HuH-7 (cell line): ENCODE data around the gene MYPN.
"Not testable (repeated sequence)": the region's sequence is repeated elsewhere in the genome, so short reads cannot be mapped to it uniquely, and the experiment has no call there.

ENCODE experiments used
- DNase-seq: peaks from one replicate; pipeline ENCODE4 v3.0.0; 2011; ENCODE audit warnings: low spot score

Gene MYPN

DNA sequence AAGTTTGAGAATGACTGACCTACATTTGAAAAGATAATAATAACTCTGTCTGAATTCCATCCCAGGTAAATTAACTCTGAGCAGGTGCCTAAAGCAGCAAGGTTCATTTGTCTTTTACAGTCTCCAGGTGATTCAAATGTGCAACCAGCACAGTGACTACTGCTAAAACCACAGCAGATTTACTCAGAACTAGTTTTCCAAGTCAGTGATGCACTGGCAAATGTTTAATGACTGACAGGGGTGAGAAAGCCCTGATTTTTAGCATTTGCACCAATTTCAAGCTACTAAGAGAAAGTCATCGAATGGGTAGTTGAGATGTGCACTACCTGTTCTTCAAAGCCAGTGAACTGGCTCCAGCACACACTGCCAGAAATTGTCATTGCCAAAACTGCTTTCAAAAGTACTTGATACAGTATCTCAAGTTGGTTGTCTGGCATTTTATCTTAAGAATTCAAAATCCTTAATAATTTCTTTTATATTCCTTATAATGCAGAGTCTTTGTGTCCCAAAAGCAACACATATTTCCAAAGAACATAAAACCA, 62.3 kb downstream of the MYPN start:
- no peak for DNase-seq

DNA sequence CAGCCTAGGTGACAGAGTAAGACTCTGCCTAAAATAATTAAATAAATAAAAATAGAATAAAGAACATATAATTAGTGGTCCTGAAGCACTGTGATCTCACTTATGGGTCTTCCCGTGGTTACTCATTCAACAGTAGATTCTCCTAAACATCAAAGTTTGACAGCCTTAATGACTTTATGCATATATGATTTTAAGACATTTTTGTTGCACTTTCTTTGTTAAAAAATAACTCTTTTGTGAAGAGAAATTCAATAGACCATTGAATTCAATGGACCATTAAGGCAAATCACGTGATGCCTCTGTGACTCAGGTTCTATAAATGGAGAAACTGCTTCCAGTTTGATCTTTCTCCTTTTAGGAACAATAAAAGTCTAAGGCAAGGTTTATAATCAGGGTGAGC, 63.0 kb downstream of the MYPN start:
- DNase-seq, result no peak

DNA sequence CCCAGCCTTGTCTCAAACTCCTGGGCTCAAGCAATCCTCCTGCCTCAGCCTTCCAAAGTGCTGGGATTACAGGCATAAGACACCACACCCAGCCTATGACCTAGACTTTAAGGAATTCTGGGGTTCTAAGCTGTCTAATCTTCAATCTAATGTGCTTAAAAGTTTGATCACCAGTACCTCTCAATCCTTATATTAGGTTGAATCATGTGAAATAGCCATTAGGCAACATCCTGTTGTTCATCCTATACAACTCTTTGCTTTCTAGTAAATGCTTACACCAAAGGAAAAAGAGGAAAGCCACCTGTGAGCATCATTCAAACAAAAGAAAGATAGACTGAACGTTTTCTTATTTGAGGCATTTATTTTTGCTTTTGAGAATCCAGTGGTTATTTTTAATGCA, 66.7 kb downstream of the MYPN start:
- DNase-seq, result no peak

DNA sequence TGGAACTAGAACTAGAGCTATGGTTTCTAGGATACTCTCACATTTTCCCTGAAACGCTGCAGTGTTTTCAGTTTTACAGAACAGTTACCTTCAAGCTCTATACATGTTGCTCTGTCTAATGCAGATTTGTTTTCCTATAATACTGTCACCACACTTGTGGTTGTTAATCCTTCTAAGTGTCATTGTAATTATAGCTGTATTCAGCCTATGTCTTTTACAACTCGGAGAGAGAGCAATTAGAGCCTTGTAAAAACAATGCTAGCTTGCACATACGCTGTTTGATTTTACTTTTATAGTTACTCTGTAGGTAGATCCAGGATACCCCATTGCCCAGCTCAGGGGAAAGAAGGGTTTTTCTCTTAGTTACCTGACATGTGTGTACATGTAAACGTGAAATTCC, 67.5 kb downstream of the MYPN start:
- DNase-seq, result no peak

DNA sequence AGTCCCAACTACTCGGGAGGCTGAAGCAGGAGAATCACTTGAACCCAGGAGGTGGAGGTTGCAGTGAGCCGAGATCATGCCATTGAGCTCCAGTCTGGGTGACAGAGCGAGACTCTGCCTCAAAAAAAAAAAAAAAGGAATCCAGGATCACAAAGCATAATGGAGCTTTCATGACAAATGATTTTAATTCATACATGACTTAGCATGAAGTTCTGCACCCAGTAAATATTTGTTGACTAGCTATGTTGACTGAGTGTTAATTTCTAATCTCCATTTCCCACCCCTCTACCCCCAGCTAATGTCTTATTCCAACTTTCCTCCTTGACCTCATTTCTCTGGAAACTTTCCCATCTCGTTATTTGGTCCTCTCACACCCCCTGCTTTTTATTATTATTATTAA, 69.3 kb downstream of the MYPN start:
- DNase-seq, result no peak

DNA sequence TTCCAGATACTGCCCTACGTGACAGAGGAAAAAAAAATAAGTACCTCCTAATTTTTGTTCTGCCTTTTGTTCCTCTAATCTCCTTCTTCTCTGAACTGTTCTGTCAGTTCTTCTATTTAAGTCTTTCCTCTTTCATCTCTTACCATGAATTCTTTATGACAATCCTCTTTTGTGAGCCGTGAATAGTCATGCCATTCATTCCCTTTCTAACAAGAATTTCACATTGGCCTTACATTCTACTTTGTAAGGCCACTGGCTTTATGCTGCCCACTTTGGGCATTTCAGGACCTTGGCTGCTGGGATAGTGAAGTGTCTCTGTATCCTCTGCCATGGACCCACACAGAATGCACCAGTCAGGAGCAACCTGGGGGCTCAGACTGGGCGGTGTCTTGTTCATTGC, 69.7 kb downstream of the MYPN start:
- DNase-seq, result no peak

DNA sequence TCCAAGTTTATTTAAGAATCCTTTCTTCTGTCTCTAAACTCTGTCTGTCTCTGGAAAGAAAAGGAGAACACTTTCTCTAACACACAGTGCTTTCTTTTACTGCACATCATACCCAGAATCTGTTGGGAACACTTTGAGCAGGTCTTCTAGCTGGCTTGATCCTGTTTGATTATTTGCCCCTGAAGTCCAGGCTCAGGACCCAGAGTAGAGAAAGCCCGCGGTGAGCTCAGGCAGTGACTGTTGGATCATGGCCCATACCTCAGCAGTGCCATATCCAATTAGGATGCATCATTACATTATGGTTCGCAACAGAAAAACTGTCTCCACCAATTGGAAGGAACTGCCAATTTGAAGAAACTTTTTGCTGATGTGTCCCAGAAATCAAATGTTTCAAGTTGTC, 71.2 kb downstream of the MYPN start:
- DNase-seq, result no peak

DNA sequence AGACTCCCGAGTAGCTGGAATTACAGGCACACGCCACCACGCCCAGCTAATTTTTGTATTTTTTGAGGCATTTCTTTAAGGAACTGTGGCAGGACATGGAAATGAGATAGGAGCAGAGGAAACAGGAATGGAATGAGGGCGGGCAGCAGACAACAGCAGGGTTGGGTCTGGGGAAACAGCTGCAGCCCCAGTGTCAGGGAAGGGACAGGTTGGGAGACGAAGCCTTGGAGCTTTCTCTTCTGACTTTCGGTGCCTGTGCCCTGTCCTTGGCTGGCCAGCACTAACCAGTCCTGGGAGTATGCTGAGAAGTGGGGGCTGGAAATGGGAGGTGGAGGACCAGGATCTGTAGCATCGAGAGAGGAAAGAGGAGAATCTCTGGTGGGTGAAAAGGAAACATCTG, 75.3 kb downstream of the MYPN start:
- no peak for DNase-seq

DNA sequence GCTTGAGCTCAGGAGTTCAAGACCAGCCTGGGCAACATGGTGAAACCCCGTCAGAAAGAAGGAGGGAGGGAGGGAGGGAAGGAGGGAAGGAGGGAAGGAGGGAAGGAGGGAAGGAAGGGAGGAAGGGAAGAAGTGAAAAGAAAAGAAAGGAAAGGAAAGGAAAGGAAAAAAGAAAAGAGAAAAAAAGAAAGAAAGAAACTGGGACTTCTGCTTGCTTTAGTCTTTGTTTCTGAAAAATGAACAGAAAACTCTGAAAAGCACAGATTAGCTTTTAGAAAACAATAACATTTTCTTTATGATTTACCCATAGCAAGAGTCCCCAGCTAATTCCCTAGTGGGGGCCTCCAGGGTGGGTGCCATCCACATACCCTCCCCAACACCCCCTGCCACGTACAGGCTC, 75.8 kb downstream of the MYPN start:
- no peak for DNase-seq

DNA sequence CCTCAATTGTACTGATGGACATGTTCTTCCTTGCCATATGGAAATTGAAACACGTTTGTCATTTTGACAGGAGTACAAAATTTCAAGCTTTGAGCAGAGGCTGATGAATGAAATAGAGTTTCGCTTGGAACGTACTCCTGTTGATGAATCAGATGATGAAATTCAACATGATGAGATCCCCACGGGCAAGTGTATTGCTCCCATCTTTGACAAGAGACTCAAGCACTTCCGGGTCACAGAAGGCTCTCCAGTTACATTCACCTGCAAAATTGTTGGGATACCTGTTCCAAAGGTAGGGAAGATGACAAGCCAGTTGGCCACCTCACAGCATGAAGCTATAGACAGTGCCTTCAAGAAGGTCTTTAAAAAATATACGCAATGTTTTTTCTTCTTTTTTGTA, 79.5 kb downstream of the MYPN start:
- DNase-seq, result no peak

DNA sequence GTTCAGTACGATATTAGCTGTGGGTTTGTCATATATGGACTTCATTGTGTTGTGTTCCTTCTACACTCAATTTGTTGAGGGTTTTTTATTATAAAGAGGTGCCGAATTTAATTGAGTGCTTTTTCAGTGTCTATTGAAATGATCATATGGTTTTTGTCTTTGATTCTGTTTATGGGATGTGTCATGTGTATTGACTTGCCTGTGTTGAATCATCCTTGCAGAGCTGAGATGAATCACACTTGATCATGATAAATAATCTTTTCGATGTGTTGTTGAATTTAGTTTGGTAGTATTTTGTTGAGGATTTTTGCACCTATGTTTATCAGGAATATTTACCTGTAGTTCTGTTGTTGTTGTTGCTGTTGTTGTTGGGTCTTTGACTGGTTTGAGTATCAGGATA, 82.8 kb downstream of the MYPN start:
- DNase-seq, result no peak

DNA sequence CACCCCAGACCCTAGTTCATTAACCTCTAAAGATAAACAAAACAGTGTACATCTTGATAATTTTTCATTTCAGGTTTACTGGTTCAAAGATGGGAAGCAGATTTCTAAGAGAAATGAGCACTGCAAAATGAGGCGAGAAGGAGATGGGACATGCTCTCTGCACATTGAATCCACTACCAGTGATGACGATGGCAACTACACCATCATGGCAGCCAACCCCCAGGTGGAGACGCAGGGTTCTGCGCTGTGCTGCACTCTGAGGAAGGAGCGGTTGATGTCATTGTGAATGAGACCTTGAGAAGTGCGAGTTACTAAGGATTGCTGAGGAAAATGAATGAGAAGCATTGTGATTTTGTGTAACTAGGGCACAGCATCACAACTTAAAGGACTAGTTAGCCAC, 85.0 kb downstream of the MYPN start:
- DNase-seq, result no peak

DNA sequence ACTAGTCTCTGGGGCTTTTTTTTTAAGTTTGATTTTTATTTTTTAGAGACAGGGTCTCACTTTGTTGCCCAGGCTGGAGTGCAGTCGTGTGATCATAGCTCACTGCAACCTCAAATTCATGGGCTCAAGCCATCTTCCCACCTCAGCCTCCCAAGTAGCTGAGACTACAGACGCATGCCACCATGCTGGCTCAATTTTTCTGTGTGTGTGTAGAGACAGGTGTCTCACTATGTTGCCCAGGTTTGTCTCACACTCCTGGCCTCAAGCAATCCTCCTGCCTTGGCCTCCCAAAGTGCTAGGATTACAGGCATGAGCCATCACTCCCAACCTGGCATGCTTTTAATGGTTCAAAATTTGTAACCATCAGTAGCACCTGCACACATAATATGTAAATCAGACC, 86.5 kb downstream of the MYPN start:
- not testable (repeated sequence) for DNase-seq

DNA sequence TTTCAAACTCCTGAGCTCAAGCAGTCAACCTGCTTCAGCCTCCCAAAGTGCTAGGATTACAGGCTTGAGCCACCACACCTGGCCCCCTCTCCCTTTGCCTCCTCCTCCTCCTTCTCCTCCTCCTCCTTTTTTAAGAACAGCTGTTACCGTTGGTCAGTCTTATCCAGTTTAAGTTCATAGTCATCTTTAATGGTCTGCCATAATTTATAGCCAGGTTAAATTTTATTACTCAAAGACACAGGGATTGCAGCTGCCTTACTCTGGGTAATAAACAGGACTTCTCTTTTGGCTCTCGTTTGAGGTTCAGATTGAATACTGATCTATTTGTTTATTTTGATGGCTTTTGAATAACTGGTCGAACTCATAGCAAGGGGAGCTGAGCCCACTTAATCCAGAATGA, 87.4 kb downstream of the MYPN start:
- no peak for DNase-seq

DNA sequence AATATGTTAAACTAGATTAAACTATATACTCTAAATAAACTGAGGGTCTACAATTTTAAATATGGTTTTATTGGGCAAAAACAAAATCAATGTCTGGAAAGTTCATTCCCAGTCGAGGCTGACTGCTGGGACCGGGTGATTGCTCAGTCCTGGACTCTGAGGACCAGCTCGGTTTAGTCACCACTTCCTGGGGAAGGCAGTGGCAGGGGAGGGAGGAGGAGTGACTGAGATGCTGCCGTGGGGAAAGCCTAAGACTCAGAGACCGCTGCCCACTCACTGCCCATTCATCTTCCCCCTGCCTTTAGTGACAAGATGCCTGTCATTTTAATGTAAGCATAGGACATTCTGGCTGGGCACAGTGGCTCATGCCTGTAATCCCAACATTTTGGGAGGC, 93.7 kb downstream of the MYPN start:
- DNase-seq, result no peak

DNA sequence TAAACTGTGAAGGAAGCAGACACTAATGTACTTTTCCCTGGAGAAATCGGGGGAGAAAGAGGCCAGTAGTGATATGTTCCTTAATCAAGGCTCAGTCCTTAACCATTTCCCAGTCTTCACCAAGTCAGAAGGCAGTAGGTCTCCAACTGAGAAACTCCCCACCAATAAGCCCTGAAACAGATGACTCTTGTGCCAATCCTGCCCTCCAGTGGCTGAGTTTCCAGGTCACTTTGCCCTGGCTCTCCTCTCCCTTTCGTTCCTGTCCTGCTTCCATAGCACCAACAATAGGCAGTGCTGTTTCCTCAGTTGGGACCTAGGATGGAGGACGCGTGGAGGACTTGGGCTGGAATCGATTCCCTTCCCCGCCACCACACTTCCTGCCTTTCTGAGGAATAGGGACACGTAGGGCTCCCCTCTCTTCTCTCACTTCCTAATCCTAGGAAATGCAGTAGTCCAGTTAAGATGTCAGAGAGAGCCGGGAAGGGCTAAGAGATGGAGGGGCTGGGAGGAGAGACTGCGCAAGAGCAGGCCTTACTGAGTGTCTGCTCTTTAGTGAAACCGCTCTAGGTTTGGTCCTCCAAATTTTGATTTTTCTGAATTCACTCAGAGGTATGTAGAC, 99.2 kb downstream of the MYPN start:
- peak; percentile 42 for DNase-seq

DNA sequence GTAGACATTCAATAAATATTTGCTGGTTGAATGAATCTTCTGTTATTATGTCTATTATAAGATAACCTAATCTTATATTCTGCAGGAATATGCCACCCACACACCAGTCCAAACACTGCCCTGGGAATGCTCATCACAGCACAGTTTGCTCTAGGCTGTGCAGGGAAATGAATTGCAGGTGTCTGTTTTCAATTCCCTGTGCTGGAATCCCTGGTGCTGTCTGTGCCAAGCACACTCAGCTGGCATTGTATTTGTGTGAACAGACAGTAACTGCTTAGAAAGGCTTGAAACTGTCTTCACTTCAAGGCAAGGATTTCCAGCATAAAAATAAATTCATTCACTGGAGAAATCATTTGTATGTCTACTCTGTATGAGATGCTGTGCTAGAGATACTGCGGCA, 102.4 kb downstream of the MYPN start:
- DNase-seq, result no peak

DNA sequence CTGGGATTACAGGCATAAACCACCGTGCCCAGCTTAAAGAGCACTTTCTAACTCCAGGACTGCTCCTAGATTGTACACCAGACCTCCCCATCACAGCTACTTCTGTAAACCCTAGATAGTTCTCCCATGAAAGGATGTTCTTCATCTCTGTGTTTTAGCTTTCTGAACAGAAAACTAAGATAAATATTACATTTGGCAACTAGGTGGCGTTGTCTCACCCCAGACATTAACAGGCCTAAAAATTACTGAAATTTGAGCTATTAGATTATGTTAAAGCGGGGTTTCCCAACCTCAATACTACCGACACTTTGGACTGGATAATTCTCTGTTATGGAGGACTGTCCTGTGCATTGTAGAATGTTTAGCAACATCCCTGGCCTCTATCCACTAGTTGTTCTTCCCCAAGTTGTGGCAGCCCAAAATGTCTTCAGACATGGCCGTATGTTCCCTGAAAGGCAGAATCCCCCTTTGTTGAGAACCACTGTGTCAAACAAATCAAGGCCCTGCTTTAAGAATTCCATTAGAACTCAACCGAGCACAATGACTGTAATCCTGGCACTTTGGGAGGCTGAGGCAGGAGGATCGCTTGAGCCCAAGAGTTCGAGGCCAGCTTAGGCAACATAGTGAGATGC, 103.5 kb downstream of the MYPN start:
- no peak for DNase-seq

DNA sequence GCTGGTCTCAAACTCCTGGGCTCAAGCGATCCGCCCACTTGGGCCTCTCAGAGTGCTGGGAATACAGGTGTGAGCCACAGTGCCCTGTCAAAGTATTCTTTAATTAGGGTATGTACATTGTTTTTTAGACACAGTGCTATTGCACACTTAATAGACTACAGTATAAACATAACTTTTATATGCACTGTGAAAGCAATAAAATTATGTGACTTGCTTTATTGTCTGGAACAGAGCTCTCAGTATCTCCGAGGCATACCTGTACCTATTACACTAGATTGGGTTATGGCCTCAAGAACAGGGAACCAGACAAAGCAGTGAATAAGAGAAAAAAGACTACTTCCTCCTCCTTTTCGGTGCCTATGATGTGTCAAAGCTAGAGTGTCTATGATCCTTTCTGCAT, 109.5 kb downstream of the MYPN start:
- DNase-seq, result no peak

DNA sequence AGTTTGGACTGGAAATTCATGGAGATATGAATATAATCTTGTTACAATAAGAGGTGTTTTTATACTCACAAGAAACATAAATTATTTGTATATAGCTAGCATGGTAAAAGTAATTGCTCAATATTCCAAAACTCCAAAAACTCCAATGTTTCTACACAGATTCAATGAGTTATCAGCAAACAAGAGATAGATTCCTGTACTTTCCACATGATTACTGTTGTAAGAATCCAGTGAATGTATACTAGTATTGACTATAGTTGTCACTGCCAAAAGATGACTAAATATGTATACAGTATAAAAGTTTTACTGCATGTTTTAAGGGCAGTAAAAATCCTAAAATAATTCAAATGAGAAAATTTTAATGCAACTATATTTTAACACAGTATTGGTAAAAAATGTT, 111.9 kb downstream of the MYPN start:
- no peak for DNase-seq

DNA sequence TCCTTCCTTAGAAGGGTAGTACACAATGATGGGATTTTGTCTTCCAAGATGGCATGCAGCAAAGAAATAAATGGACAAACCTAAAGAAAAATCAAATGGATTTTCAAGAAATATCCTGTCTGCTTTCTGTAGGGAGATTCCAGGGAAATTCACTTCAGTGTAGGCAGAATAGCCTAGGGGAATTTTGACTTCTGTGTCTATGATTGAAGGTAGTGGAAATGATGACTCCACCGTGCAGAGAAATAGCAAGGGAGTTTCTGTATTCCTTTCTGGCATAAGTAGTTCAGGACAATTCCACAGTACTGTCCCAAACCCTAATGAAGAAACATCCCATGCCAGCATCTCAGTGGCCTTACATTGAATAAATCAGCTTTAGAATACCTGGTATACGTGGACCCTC, 113.1 kb downstream of the MYPN start:
- DNase-seq, result no peak

DNA sequence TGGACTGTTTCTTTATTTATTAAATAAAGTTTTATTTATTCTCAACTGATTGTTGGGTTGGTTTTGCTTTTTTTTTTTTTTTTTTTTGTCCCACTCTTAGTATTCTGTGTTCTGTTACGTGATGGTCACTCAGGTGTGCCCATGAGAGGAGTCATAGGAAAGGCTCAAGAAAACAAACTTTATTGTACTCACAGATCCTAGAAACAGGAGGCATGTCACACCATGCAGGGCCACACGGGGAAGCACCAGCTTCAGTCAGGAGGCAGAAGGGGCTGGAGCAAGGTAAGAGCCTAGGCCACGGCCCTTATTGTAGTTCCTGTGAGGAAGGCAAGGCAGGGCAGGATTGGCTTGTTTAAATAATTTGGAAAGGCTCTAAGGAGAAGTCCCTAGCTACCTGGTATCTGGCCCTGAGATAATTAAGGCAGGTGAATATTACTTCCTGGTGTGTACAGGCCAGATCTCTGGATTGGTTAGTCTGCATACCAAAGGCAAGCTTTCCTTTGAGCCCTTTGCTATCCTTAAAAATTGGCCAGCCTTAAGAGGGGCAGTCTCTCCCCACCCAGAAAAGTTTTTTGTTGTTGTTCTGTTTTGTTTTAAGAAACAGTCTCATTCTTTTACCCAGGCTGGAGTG, 114.4 kb downstream of the MYPN start:
- no peak for DNase-seq

DNA sequence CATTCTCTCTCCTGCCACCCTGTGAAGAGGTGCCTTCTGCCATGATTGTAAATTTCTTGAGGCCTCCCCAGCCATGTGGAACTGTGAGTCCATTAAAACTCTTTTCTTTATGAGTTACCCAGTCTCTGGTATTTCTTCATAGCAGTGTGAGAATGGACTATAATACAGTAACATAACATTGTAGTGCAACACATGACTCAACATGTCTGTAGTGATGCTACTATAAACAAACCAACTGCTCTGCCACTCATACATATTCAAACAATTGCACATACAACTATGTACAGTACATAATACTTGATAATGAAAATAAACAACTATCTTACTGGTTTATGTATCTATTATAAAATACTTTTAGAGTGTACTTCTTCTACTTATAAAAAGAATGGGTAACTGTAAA, 115.5 kb downstream of the MYPN start:
- no peak for DNase-seq

DNA sequence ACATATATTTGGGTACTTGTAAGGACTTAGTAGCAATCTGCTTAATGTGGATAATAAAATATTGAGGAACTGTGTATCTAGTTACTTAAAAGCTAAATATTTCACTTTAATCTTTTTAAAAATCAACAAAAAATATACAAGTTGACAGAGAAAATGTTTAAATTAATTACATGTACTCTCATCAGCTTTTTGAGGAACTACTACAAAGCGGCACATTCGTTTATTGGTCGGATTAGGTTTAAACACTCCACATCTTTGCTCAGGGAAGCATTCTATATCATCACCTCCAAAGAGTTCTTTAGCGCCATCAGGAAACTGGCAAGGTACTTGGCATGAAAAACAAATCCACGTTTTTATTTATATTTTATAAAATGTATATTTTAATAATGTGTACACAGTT, 121.0 kb downstream of the MYPN start:
- no peak for DNase-seq
